SK-N-MC (cell line): ENCODE measurements around the gene MRPL21.

Source experiments
- DNase-seq: peaks from one replicate; pipeline ENCODE4 v3.0.0-alpha.2; 2011; ENCODE audit warnings: low read depth, low spot score
- H3K27ac ChIP-seq: fragments of 200-600 bp; sonication (generic); 2 replicates; pipeline ENCODE4 v1.5.1; 2016; ENCODE audit warnings: mixed run types
- H3K36me3 ChIP-seq: fragments of 200-600 bp; sonication (generic); 2 replicates; pipeline ENCODE4 v1.6.1; 2017; ENCODE audit warnings: antibody characterized with exemption, low read length, mixed read lengths; ENCODE audit not compliant: insufficient read depth
- H3K4me3 ChIP-seq: fragments of 200-600 bp; sonication (generic); 2 replicates; pipeline ENCODE4 v1.5.1; 2016
- H3K9ac ChIP-seq: fragments of 200-600 bp; sonication (generic); 2 replicates; pipeline ENCODE4 v1.8.0; 2017; ENCODE audit warnings: mixed run types, mixed read lengths; ENCODE audit not compliant: insufficient read length
- H3K9me3 ChIP-seq: fragments of 200-600 bp; sonication (generic); 2 replicates; pipeline ENCODE4 v1.6.1; 2017; ENCODE audit warnings: low read depth, mild to moderate bottlenecking, antibody characterized with exemption, low read length, moderate library complexity, mixed read lengths
- EZH2 ChIP-seq: fragments of 200-600 bp; sonication (generic); IDR thresholded peaks from one replicate; pipeline ENCODE4 v1.6.1; 2017; ENCODE audit warnings: antibody characterized with exemption
- FOXP2 ChIP-seq: optimal IDR thresholded peaks from 2 replicates; pipeline ENCODE3; 2011; ENCODE audit warnings: mild to moderate bottlenecking, moderate library complexity; ENCODE audit not compliant: insufficient read depth; ENCODE audit errors: extremely low read length, control extremely low read depth
- POLR2AphosphoS5 ChIP-seq: IDR thresholded peaks from 2 replicates; pipeline ENCODE4 v1.6.1; 2012; ENCODE audit warnings: mild to moderate bottlenecking, low read depth, low read length, borderline replicate concordance

Gene MRPL21

DNA sequence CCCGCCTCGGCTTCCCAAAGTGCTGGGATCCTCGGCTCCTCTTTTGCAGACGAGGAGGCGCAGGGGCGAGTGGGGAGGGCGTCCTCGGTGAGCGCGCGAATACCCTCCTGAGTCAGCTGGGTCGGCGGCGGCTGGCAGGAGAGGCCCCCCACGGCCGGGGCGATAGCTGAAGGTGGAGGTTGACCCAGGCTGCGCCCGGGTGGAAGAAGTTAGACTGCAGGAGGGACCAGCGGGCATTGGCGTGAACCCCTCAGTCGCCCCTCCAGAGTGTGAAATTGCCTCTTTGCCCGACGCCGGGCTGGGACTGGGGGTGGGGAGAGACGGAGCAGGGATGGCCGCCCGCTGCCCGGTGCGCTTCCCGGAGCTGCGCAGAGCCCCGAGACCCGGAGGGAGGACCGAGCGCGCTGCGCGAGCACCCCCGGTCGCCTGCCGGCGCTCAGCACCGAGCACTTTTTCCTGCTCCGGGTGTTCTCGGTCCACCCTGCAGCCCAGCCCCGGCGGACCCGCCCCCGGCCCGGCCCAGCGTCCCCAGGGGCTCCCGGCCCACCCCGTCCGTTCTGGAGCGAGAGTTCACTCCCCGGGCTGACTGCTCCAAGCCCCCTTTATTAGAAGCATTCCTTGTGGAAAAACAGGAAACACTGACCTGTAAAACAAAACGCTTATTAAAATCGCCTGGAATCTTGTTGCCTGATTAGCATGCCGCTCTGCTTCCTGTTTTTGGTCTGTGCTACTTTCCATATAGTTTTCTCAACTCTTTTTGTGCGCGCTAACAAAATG is 48.2 kb downstream of the MRPL21 start:
- Histone ChIP-seq H3K36me3 (no peaks in the 10 kb centered on the region), H3K9me3 (no peaks in the 10 kb centered on the region), H3K9ac (peak overlapping the region; percentile 74), H3K27ac (peak overlapping the region; percentile 98), H3K4me3 (peak overlapping the region; percentile 68)
- no peak for DNase-seq
- TF ChIP-seq FOXP2, result no peak
- no peak for TF ChIP-seq EZH2
- no peak for TF ChIP-seq POLR2AphosphoS5

GRCh38 chr11:68854273-68854958 is 49.2 kb downstream of the MRPL21 start:
- no peaks in the 10 kb centered on the region for H3K9me3 ChIP-seq
- no peak for DNase-seq
- no peaks in the 10 kb centered on the region for H3K36me3 ChIP-seq
- H3K27ac ChIP-seq, result no peak overlapping the region
- no peak overlapping the region for H3K9ac ChIP-seq
- TF ChIP-seq POLR2AphosphoS5 (no peak), EZH2 (no peak), FOXP2 (no peak)
- H3K4me3 ChIP-seq, result no peak overlapping the region

DNA sequence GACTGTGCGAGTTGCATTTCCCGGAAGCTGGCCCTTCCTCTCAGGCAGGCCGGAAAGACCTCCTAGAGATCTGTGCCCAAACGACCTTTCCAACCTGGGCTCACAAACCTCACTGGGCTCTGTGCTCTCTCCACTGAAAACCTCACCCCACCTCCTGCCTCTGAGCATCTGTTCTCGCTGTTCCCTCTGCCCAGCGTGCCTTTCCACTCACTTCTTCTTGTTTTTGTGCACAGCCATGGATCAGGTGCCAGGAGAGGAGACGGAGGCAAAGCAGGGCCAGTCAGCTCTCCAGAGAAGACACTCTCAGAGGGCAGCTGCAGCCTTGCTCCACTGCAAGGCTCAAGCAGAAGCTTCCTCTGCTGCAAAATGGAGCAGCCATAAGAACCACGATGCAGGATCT is 51.0 kb downstream of the MRPL21 start:
- TF ChIP-seq EZH2 (no peak), FOXP2 (no peak), POLR2AphosphoS5 (no peak)
- Histone ChIP-seq H3K4me3 (no peak overlapping the region), H3K9me3 (no peaks in the 10 kb centered on the region), H3K9ac (no peak overlapping the region), H3K27ac (no peak overlapping the region), H3K36me3 (no peaks in the 10 kb centered on the region)
- DNase-seq, result no peak

- DNase-seq, result no peak
- TF ChIP-seq FOXP2 (no peak), POLR2AphosphoS5 (no peak), EZH2 (no peak)
- no peak overlapping the region for H3K9ac ChIP-seq
- H3K4me3 ChIP-seq, result no peak overlapping the region
- no peaks in the 10 kb centered on the region for H3K36me3 ChIP-seq
- peak overlapping the region; percentile 48; the same call in 1 of the 2 replicates for H3K27ac ChIP-seq
- no peaks in the 10 kb centered on the region for H3K9me3 ChIP-seq
These were observed 55.2 kb downstream of the MRPL21 start for GRCh38 chr11:68848429-68848828.

DNA sequence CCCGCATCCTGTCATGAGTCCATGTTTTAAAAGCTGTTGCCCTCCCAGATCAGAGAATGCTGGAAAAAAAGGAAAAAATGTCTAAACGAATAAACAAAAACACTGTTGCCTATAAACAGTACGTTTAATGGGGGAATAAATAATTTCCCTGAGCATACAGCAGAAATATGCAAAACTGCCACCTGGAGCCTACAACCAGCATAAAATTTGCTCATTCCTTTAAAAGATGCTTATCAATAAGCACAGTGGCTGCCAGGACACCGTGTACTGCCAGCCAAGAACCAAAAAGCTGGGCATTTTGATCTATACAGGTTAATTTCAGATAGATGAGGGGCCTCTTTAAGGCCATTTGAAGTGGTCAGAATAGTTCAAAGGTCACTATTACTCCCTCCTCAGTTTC is 56.2 kb downstream of the MRPL21 start:
- no peak overlapping the region for H3K27ac ChIP-seq

DNA sequence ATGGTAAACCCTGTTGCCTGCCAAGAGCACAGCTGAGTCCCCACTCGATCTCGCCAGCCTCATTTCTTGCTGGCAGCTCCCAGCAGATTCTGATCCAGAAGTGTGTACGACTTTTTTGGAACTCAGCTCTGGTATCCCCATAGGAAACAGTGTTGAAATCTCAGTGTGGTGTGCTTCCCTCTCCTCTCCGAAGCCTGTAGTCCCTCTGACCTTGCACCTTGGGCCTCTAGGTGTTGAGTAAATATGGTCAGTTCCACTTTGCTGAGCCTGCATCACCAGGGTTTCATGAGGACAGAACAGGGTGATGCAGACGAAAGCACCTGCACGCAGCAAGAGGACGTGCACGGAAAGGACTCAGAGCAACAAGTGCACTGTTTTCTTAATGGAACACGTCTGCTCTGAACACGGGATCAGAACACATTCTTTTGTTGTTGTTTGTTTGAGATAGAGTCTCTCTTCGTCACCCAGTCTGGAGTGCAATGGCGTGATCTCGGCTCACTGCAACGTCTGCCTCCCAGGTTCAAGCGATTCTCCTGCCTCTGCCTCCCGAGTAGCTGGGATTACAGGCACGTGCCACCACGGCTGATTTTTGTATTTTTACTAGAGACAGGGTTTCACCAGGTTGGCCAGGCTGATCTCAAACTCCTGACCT is 58.2 kb downstream of the MRPL21 start:
- H3K4me3 ChIP-seq, result no peak overlapping the region
- H3K9ac ChIP-seq, result no peak overlapping the region
- DNase-seq, result no peak
- H3K36me3 ChIP-seq, result no peaks in the 10 kb centered on the region
- no peak for TF ChIP-seq FOXP2
- no peak for TF ChIP-seq POLR2AphosphoS5
- no peak for TF ChIP-seq EZH2
- H3K27ac ChIP-seq, result 0 out of 2 replicates have a peak overlapping the region, but pooled peaks have one; percentile 90
- H3K9me3 ChIP-seq, result no peaks in the 10 kb centered on the region

More for the DNA sequence above, 56.2 kb downstream of the MRPL21 start:
- H3K4me3 ChIP-seq, result no peak overlapping the region
- no peak for TF ChIP-seq FOXP2
- no peak for TF ChIP-seq EZH2
- no peak for TF ChIP-seq POLR2AphosphoS5
- H3K9ac ChIP-seq, result no peak overlapping the region
- no peak for DNase-seq
- H3K9me3 ChIP-seq, result no peaks in the 10 kb centered on the region
- no peaks in the 10 kb centered on the region for H3K36me3 ChIP-seq

- TF ChIP-seq FOXP2, result no peak
- no peak for TF ChIP-seq POLR2AphosphoS5
- TF ChIP-seq EZH2, result no peak
- no peak for DNase-seq
- H3K36me3 ChIP-seq, result no peaks in the 10 kb centered on the region
- H3K27ac ChIP-seq, result peak overlapping the region; percentile 90
- no peaks in the 10 kb centered on the region for H3K9me3 ChIP-seq
- no peak overlapping the region for H3K9ac ChIP-seq
- no peak overlapping the region for H3K4me3 ChIP-seq
These were observed 58.8 kb downstream of the MRPL21 start for GRCh38 chr11:68844801-68845200.

- Histone ChIP-seq H3K36me3 (no peaks in the 10 kb centered on the region), H3K9ac (peak overlapping the region; percentile 57), H3K27ac (peak overlapping the region; percentile 90), H3K9me3 (no peaks in the 10 kb centered on the region), H3K4me3 (peak overlapping the region; percentile 77)
- TF ChIP-seq POLR2AphosphoS5 (no peak), EZH2 (no peak), FOXP2 (no peak)
- no peak for DNase-seq
These were observed 59.3 kb downstream of the MRPL21 start for GRCh38 chr11:68844376-68844775.
